GM12878 (cell line): ENCODE data around the gene RAB31. TPM values are rescaled to one million over a fixed set of nuclear protein-coding genes. Genes with fewer than 3 reads are reported as not detected.

Source experiments
- ATAC-seq: fragments of 200-7000 bp; cut with Tn5 transposase; 3 replicates; pipeline ENCODE4 v1.9.1; 2020; ENCODE audit warnings: mild to moderate bottlenecking, moderate library complexity
- BruUV-seq: library from RNA; stranded (reverse); fragments of 400-500 nt; replicated peaks from 2 replicates; lab custom pipeline; 2021; lab: Mats Ljungman, UMichigan
- CTCF ChIA-PET: fragments of 300-600 bp; sonication (Branson Sonifier 250); formaldehyde crosslinking; extraction: SDS; loops from one replicate; lab custom pipeline; 2021; ENCODE audit warnings: inconsistent platforms; lab: Yijun Ruan, JAX
- POLR2A ChIA-PET: fragments of 350-600 bp; formaldehyde crosslinking; extraction: SDS; loops from one replicate; lab custom pipeline; 2021; ENCODE audit warnings: inconsistent platforms; lab: Charles Lee
- RAD21 ChIA-PET: fragments of 300-600 bp; sonication (Branson Sonifier 250); formaldehyde crosslinking; loops from one replicate; lab custom pipeline; 2023; ENCODE audit warnings: antibody characterized with exemption; ENCODE audit not compliant: unreplicated experiment; lab: Charles Lee
- SMC1A ChIA-PET: fragments of 300-600 bp; sonication (Branson Sonifier 250); formaldehyde crosslinking; loops from one replicate; lab custom pipeline; 2023; ENCODE audit not compliant: unreplicated experiment, uncharacterized antibody; lab: Charles Lee
- DNase-seq: peaks from one replicate; pipeline ENCODE4 v3.0.0-alpha.2; 2011; ENCODE audit warnings: low read depth, low spot score
- FAIRE-seq: peaks from 3 replicates; lab custom pipeline; 2011; peaks lifted over from hg19 to GRCh38; lab: Jason Lieb, UNC
- H2AFZ ChIP-seq: 2 replicates; pipeline ENCODE4 v1.6.0; 2011; ENCODE audit warnings: low read depth, low read length, control low read depth; ENCODE audit not compliant: control insufficient read depth
- H3K27ac ChIP-seq: 2 replicates; pipeline ENCODE4 v1.5.1; 2011; ENCODE audit warnings: control low read depth; ENCODE audit not compliant: control insufficient read depth, insufficient read depth
- H3K27me3 ChIP-seq, 2 experiments: replicated peaks in 1 of 2; 2 replicates each; pipeline versions ENCODE4 v1.6.0 to v1.6.1; 2011; ENCODE audit warnings: low read length in 1 of 2; ENCODE audit not compliant: control insufficient read depth in 2 of 2, insufficient read depth in 2 of 2
- H3K36me3 ChIP-seq, 2 experiments: 2 replicates each; pipeline ENCODE4 v1.5.1; 2011; ENCODE audit warnings: low read length in 1 of 2; ENCODE audit not compliant: control insufficient read depth in 2 of 2, insufficient read depth in 2 of 2
- H3K4me1 ChIP-seq: 2 replicates; pipeline ENCODE4 v1.6.1; 2011; ENCODE audit warnings: mild to moderate bottlenecking, low read length, moderate library complexity, mixed read lengths; ENCODE audit not compliant: control insufficient read depth, insufficient read depth
- H3K4me2 ChIP-seq: 2 replicates; pipeline ENCODE4 v1.6.0; 2011; ENCODE audit warnings: control low read depth; ENCODE audit not compliant: control insufficient read depth, insufficient read depth
- H3K4me3 ChIP-seq: fragments of 200-600 bp; sonication (generic); 2 replicates; pipeline ENCODE4 v1.5.1; 2016
- H3K79me2 ChIP-seq: 2 replicates; pipeline ENCODE4 v1.6.0; 2011; ENCODE audit warnings: low read length; ENCODE audit not compliant: control insufficient read depth, insufficient read depth
- H3K9ac ChIP-seq: 2 replicates; pipeline ENCODE4 v1.8.0; 2011; ENCODE audit warnings: low read length, control low read depth, mixed read lengths; ENCODE audit not compliant: control insufficient read depth, insufficient read depth
- H3K9me3 ChIP-seq: replicated peaks from 3 replicates; pipeline ENCODE4 v1.5.1; 2011; ENCODE audit warnings: mild to moderate bottlenecking, low read length; ENCODE audit not compliant: control insufficient read depth, insufficient read depth
- H4K20me1 ChIP-seq: 2 replicates; pipeline ENCODE4 v1.6.0; 2011; ENCODE audit not compliant: control insufficient read depth, insufficient read depth
- ATF2 ChIP-seq: IDR thresholded peaks from 2 replicates; pipeline ENCODE4 v1.6.1; 2012; ENCODE audit warnings: low read length, inconsistent platforms
- ATF7 ChIP-seq: fragments of 450-650 bp; IDR thresholded peaks from 2 replicates; pipeline ENCODE4 v1.6.1; 2016; ENCODE audit warnings: low read depth, mild to moderate bottlenecking
- CBX5 ChIP-seq: sonication (generic); IDR thresholded peaks from 2 replicates; pipeline ENCODE4 v1.6.1; 2016; ENCODE audit warnings: low read depth, moderate library complexity, mild to moderate bottlenecking, inconsistent platforms
- CEBPB ChIP-seq, 2 experiments: fragments of 150-350 bp in 1 of 2; IDR thresholded peaks; 2 replicates each; pipeline ENCODE4 v1.6.1; 2012 to 2014; ENCODE audit warnings: low read depth in 2 of 2, low read length in 2 of 2, borderline replicate concordance in 1 of 2, inconsistent platforms in 1 of 2
- GATAD2B ChIP-seq: fragments of 450-650 bp; conservative IDR thresholded peaks from 2 replicates; pipeline ENCODE4 v1.6.1; 2017; ENCODE audit warnings: low read depth, mild to moderate bottlenecking, moderate library complexity
- IRF3 ChIP-seq: fragments of 450-650 bp; IDR thresholded peaks from 2 replicates; pipeline ENCODE4 v1.6.1; 2014; ENCODE audit warnings: mild to moderate bottlenecking
- MTA2 ChIP-seq: fragments of 450-650 bp; IDR thresholded peaks from 2 replicates; pipeline ENCODE4 v1.6.1; 2016; ENCODE audit warnings: low read depth, mild to moderate bottlenecking, moderate library complexity
- MXI1 ChIP-seq: fragments of 150-350 bp; IDR thresholded peaks from 2 replicates; pipeline ENCODE4 v1.6.1; 2011; ENCODE audit warnings: low read depth, mild to moderate bottlenecking, inconsistent platforms, low read length, improper control_type of control experiment
- POLR2A ChIP-seq: IDR thresholded peaks from 2 replicates; pipeline ENCODE4 v1.6.1; 2011; ENCODE audit warnings: low read depth, mild to moderate bottlenecking, low read length
- PRDM15 ChIP-seq: fragments of 450-650 bp; formaldehyde crosslinking; IDR thresholded peaks from 2 replicates; pipeline ENCODE4 v1.4.0; 2020; ENCODE audit warnings: mild to moderate bottlenecking, moderate library complexity
- RELA ChIP-seq: fragments of 450-650 bp; IDR thresholded peaks from 2 replicates; pipeline ENCODE4 v1.8.0; 2014; ENCODE audit warnings: borderline replicate concordance; ENCODE audit not compliant: partially characterized antibody
- TAF1 ChIP-seq: IDR thresholded peaks from 2 replicates; pipeline ENCODE4 v1.6.1; 2011; ENCODE audit warnings: mild to moderate bottlenecking, low read depth, low read length, borderline replicate concordance
- USF1 ChIP-seq: IDR thresholded peaks from 2 replicates; pipeline ENCODE4 v1.6.1; 2011; ENCODE audit warnings: borderline replicate concordance, low read depth, mild to moderate bottlenecking, moderate library complexity, mixed read lengths, low read length; ENCODE audit not compliant: insufficient read depth; ENCODE audit errors: extremely low read length
- WGBS: methylation state at CpG from one replicate; pipeline ENCODE4 v1.1.6; 2016; ENCODE audit warnings: low lambda C conversion rate; ENCODE audit not compliant: insufficient replicate concordance, insufficient coverage; ENCODE audit errors: missing lambda C conversion rate; 5-methylcytosine and 5-hydroxymethylcytosine counted together
- in situ Hi-C: fragments of 300-500 bp; cut with MboI; formaldehyde crosslinking; loops from 9 replicates; pipeline ENCODE4 v1.14.3; 2018; ENCODE audit warnings: mixed read lengths
- intact Hi-C: fragments of 100-400 bp; cut with micrococcal nuclease; formaldehyde crosslinking; loops from one replicate; pipeline ENCODE4 v1.14.2; 2022; ENCODE audit not compliant: unreplicated experiment
- polyA plus RNA-seq, 11 experiments: library from polyadenylated mRNA; depleted of rRNA in 4 of 11; unstranded in 6 of 11; stranded (reverse) in 5 of 11; fragments of >200 nt; fragmentation: Nextera tagmentation in 4 of 11; fragmentation: Illumina TruSeq in 1 of 11; extraction: Ambion mirVana in 4 of 11; extraction: Trizol in 1 of 11; gene quantifications; 1 replicate in 1 of 11; 2 replicates in 10 of 11; pipeline versions ENCODE4 v1.2.1 to v1.2.3, GENCODE V29; 2011 to 2016; ENCODE audit warnings: inconsistent platforms in 2 of 11, missing spikeins in 2 of 11, low read depth in 1 of 11
- total RNA-seq, 4 experiments: library from RNA; depleted of rRNA in 3 of 4; stranded (reverse); fragments of >200 nt in 3 of 4; fragmentation: Illumina TruSeq in 1 of 4; extraction: Trizol in 1 of 4; gene quantifications; 2 replicates each; pipeline versions ENCODE4 v1.2.1 to v1.2.3, GENCODE V29; 2013 to 2021
- TF ChIP-seq, protein P1 (sequence below): fragments of 450-650 bp; IDR thresholded peaks from 2 replicates; pipeline ENCODE4 v1.6.1; 2017; ENCODE audit warnings: mild to moderate bottlenecking, low read depth, inconsistent platforms; ENCODE audit not compliant: poor library complexity, severe bottlenecking

RAB31 gene
- total and polyA plus RNA-seq, 10 of the 15 experiments (the other 5 are each of a cell fraction or from before 2014, with no cell fraction given), result 0.80 to 23.3 (median 12.2) TPM

DNA sequence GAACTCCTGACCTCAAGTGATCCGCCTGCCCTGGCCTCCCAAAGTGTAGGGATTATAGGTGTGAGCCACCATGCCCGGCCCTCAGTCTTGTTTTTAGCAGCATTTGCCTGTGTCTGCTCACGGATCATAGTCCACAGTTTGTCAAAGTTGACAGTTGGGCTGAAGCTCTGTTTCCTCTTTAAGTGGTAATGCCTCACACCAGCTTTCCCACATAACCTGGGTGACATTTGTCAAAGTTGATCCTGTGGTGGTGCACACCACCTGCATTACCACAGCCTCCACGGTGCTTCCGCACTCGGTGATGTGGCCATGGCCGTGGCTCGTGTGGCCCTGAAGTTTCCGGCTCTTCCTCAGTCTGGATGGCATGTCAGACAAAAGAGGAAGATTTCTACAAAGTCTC, 27.1 kb downstream of the RAB31 start:
- CTCF ChIA-PET, result no interaction called here
- FAIRE-seq (no peak), DNase-seq (no peak), ATAC-seq (no peak)
- Histone ChIP-seq H3K36me3 (no peaks in the 10 kb centered on the region), H4K20me1 (peaks cover 3% of the 10 kb centered on the region; the same call in 1 of the 2 replicates), H3K4me3 (no peak overlapping the region), H3K4me1 (no peaks in the 10 kb centered on the region), H3K9me3 (no peaks in the 10 kb centered on the region), H3K4me2 (no peak overlapping the region), H2AFZ (no peak overlapping the region), H3K9ac (no peak overlapping the region), H3K79me2 (no peaks in the 10 kb centered on the region), H3K27ac (no peak overlapping the region), H3K27me3 (no peaks in the 10 kb centered on the region; a peak in 1 of 4 replicates)
- intact Hi-C loops, result no loop called here
- WGBS, result 86% methylated on average over 9 of the region's 9 CpGs
- RAD21 ChIA-PET, result no interaction called here
- no TSS peak for BruUV-seq
- SMC1A ChIA-PET, result no interaction called here
- in situ Hi-C loops, result no loop called here
- no peak for TF ChIP-seq GATAD2B
- no peak for TF ChIP-seq USF1
- TF ChIP-seq RELA, result no peak
- TF ChIP-seq IRF3, result no peak
- TF ChIP-seq MTA2, result no peak
- no peak for TF ChIP-seq MXI1
- no peak for TF ChIP-seq POLR2A
- TF ChIP-seq, protein P1, sequence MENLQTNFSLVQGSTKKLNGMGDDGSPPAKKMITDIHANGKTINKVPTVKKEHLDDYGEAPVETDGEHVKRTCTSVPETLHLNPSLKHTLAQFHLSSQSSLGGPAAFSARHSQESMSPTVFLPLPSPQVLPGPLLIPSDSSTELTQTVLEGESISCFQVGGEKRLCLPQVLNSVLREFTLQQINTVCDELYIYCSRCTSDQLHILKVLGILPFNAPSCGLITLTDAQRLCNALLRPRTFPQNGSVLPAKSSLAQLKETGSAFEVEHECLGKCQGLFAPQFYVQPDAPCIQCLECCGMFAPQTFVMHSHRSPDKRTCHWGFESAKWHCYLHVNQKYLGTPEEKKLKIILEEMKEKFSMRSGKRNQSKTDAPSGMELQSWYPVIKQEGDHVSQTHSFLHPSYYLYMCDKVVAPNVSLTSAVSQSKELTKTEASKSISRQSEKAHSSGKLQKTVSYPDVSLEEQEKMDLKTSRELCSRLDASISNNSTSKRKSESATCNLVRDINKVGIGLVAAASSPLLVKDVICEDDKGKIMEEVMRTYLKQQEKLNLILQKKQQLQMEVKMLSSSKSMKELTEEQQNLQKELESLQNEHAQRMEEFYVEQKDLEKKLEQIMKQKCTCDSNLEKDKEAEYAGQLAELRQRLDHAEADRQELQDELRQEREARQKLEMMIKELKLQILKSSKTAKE, result no peak
- TF ChIP-seq PRDM15 (CRISPR knock-in tag), result no peak
- TF ChIP-seq TAF1, result no peak
- TF ChIP-seq ATF2, result no peak
- TF ChIP-seq CEBPB (IDR thresholded peaks at IDR 0.05; ENCODE audit: borderline replicate concordance in 1 of 2, low read depth in 2 of 2, low read length in 2 of 2), result no peak
- no peak for TF ChIP-seq CBX5
- TF ChIP-seq ATF7, result no peak
- POLR2A ChIA-PET, result no interaction called here
